H1 (cell line): ENCODE results near the gene SPEM3. TPM values are rescaled to one million over a fixed set of nuclear protein-coding genes. Genes with fewer than 3 reads are reported as not detected.
A peak's percentile ranks its signal among the peaks of the same experiment; 100 is the strongest.

Source experiments
- CTCF ChIA-PET: fragments of 300-600 bp; sonication (Branson Sonifier 250); formaldehyde crosslinking; loops from one replicate; lab custom pipeline; 2021; ENCODE audit not compliant: partially characterized antibody; lab: Charles Lee
- POLR2A ChIA-PET: fragments of 300-600 bp; sonication (Branson Sonifier 250); formaldehyde crosslinking; loops from one replicate; lab custom pipeline; 2021; ENCODE audit warnings: inconsistent platforms; ENCODE audit not compliant: partially characterized antibody; lab: Charles Lee
- DNase-seq, 2 experiments: peaks; one replicate each; pipeline versions ENCODE4 v3.0.0 to v3.0.0-alpha.2; 2010 to 2022; ENCODE audit warnings: low spot score in 2 of 2, low read depth in 1 of 2, mixed read lengths in 1 of 2
- FAIRE-seq: peaks from 2 replicates; lab custom pipeline; 2011; peaks lifted over from hg19 to GRCh38; lab: Jason Lieb, UNC
- H2AFZ ChIP-seq: 2 replicates; pipeline ENCODE4 v1.8.1; 2012; ENCODE audit warnings: low read length, inconsistent platforms
- H2AK5ac ChIP-seq: 2 replicates; pipeline ENCODE4 v1.6.1; 2013; ENCODE audit warnings: low read depth, low read length
- H2BK120ac ChIP-seq: replicated peaks from 2 replicates; pipeline ENCODE3; 2013; ENCODE audit warnings: low read depth, low read length, inconsistent platforms
- H2BK12ac ChIP-seq: 2 replicates; pipeline ENCODE4 v1.6.1; 2013; ENCODE audit warnings: low read depth, low read length
- H2BK15ac ChIP-seq: 2 replicates; pipeline ENCODE4 v1.6.1; 2013; ENCODE audit warnings: low read length
- H2BK20ac ChIP-seq: 2 replicates; pipeline ENCODE4 v1.6.1; 2013; ENCODE audit warnings: low read length
- H2BK5ac ChIP-seq: 2 replicates; pipeline ENCODE4 v1.6.1; 2013; ENCODE audit warnings: low read depth, low read length
- H3K14ac ChIP-seq: 2 replicates; pipeline ENCODE4 v1.6.1; 2013; ENCODE audit warnings: inconsistent platforms; ENCODE audit not compliant: insufficient read length
- H3K18ac ChIP-seq: 2 replicates; pipeline ENCODE4 v1.6.1; 2013; ENCODE audit warnings: low read length; ENCODE audit errors: extremely low read depth
- H3K23ac ChIP-seq: 2 replicates; pipeline ENCODE4 v1.6.1; 2013; ENCODE audit warnings: inconsistent platforms; ENCODE audit not compliant: insufficient read length
- H3K23me2 ChIP-seq: 2 replicates; pipeline ENCODE4 v1.6.1; 2013; ENCODE audit warnings: low read depth, low read length
- H3K27ac ChIP-seq: 2 replicates; pipeline ENCODE4 v1.6.1; 2011; ENCODE audit warnings: low read depth, low read length, inconsistent platforms
- H3K27me3 ChIP-seq, 4 experiments: replicated peaks in 1 of 4; 1 replicate in 1 of 4; 2 replicates in 3 of 4; pipeline versions ENCODE4 v1.6.1 to v1.8.1; 2011 to 2013; ENCODE audit warnings: low read length in 3 of 4, mild to moderate bottlenecking in 3 of 4, inconsistent platforms in 2 of 4, mixed read lengths in 2 of 4, moderate library complexity in 1 of 4; ENCODE audit not compliant: control insufficient read depth in 3 of 4, insufficient read depth in 3 of 4; ENCODE audit errors: extremely low read depth in 1 of 4
- H3K36me3 ChIP-seq, 4 experiments: 2 replicates each; pipeline versions ENCODE4 v1.6.1 to v1.8.1; 2011 to 2013; ENCODE audit warnings: mild to moderate bottlenecking in 4 of 4, low read length in 3 of 4, moderate library complexity in 2 of 4, control low read depth in 1 of 4, inconsistent platforms in 1 of 4; ENCODE audit not compliant: insufficient read depth in 4 of 4, control insufficient read depth in 2 of 4
- H3K4ac ChIP-seq: replicated peaks from 2 replicates; pipeline ENCODE3; 2013; ENCODE audit warnings: low read length, low read depth, mixed read lengths, inconsistent platforms; ENCODE audit not compliant: insufficient read length
- H3K4me1 ChIP-seq, 4 experiments: replicated peaks in 1 of 4; 1 replicate in 1 of 4; 2 replicates in 3 of 4; pipeline versions ENCODE4 v1.6.1 to v1.8.1; 2011 to 2013; ENCODE audit warnings: low read length in 3 of 4, inconsistent platforms in 2 of 4, mixed read lengths in 1 of 4; ENCODE audit not compliant: insufficient read depth in 4 of 4, control insufficient read depth in 3 of 4
- H3K4me2 ChIP-seq, 2 experiments: 2 replicates each; pipeline versions ENCODE4 v1.6.1 to v1.8.1; 2011 to 2013; ENCODE audit warnings: low read depth in 2 of 2, low read length in 2 of 2, control low read depth in 1 of 2, inconsistent platforms in 1 of 2, mild to moderate bottlenecking in 1 of 2; ENCODE audit not compliant: insufficient read depth in 1 of 2
- H3K4me3 ChIP-seq, 4 experiments: fragments of 200-600, 300-600 bp in 1 of 4; sonication (generic), shearing (Covaris generic), sonication (Bioruptor Twin) in 1 of 4; 2 replicates each; pipeline versions ENCODE4 v1.5.1 to v1.8.1; 2011 to 2016; ENCODE audit warnings: low read length in 4 of 4, low read depth in 3 of 4, control low read depth in 2 of 4, inconsistent platforms in 2 of 4, mild to moderate bottlenecking in 2 of 4, mixed read lengths in 1 of 4, moderate library complexity in 1 of 4; ENCODE audit not compliant: insufficient read depth in 2 of 4; ENCODE audit errors: extremely low read depth in 1 of 4
- H3K56ac ChIP-seq: replicated peaks from 2 replicates; pipeline ENCODE3; 2013; ENCODE audit warnings: low read depth, mild to moderate bottlenecking, mixed read lengths, low read length, inconsistent platforms; ENCODE audit not compliant: insufficient read length
- H3K79me1 ChIP-seq: 2 replicates; pipeline ENCODE4 v1.6.1; 2013; ENCODE audit warnings: low read depth, low read length, control low read depth
- H3K79me2 ChIP-seq, 2 experiments: 2 replicates each; pipeline versions ENCODE4 v1.6.1 to v1.8.1; 2012 to 2013; ENCODE audit warnings: low read length in 2 of 2, mild to moderate bottlenecking in 2 of 2, inconsistent platforms in 1 of 2; ENCODE audit not compliant: insufficient read depth in 2 of 2, control insufficient read depth in 1 of 2
- H3K9ac ChIP-seq, 4 experiments: replicated peaks in 1 of 4; 1 replicate in 1 of 4; 2 replicates in 3 of 4; pipeline versions ENCODE4 v1.6.1 to v1.8.1; 2011 to 2013; ENCODE audit warnings: low read depth in 3 of 4, low read length in 3 of 4, control low read depth in 2 of 4, mild to moderate bottlenecking in 2 of 4, moderate library complexity in 2 of 4, inconsistent platforms in 1 of 4; ENCODE audit errors: extremely low read depth in 1 of 4
- H3K9me3 ChIP-seq, 2 experiments: 2 replicates each; pipeline versions ENCODE4 v1.6.1 to v1.8.1; 2012 to 2013; ENCODE audit warnings: mild to moderate bottlenecking in 2 of 2, moderate library complexity in 2 of 2, control low read depth in 1 of 2, inconsistent platforms in 1 of 2, low read depth in 1 of 2, low read length in 1 of 2, mixed read lengths in 1 of 2; ENCODE audit not compliant: insufficient read depth in 2 of 2
- H4K20me1 ChIP-seq, 2 experiments: replicated peaks in 1 of 2; 2 replicates each; pipeline versions ENCODE3 to v1.8.1; 2011 to 2013; ENCODE audit warnings: inconsistent platforms in 2 of 2, low read length in 2 of 2, mild to moderate bottlenecking in 1 of 2; ENCODE audit not compliant: insufficient read depth in 2 of 2, control insufficient read depth in 1 of 2
- H4K5ac ChIP-seq: 2 replicates; pipeline ENCODE4 v1.6.1; 2013; ENCODE audit warnings: low read length, low read depth, mixed read lengths, inconsistent platforms; ENCODE audit not compliant: insufficient read length
- H4K8ac ChIP-seq: 2 replicates; pipeline ENCODE4 v1.8.0; 2013; ENCODE audit warnings: mild to moderate bottlenecking, moderate library complexity, low read length, inconsistent platforms; ENCODE audit not compliant: insufficient read depth; ENCODE audit errors: extremely low read depth
- H4K91ac ChIP-seq: replicated peaks from 2 replicates; pipeline ENCODE3; 2013; ENCODE audit warnings: low read length, mixed read lengths, inconsistent platforms; ENCODE audit not compliant: insufficient read length
- BACH1 ChIP-seq: IDR thresholded peaks from 2 replicates; pipeline ENCODE4 v1.6.1; 2012; ENCODE audit warnings: low read length, improper control_type of control experiment
- CBX5 ChIP-seq: fragments of 300-800, 300-1000 bp; sonication (generic); IDR thresholded peaks from 2 replicates; pipeline ENCODE4 v1.7.1; 2016; ENCODE audit warnings: antibody characterized with exemption, low read length, low read depth
- EP300 ChIP-seq, 2 experiments: IDR thresholded peaks; 1 replicate in 1 of 2; 2 replicates in 1 of 2; pipeline ENCODE4 v1.6.1; 2011 to 2012; ENCODE audit warnings: low read depth in 2 of 2, low read length in 2 of 2, mild to moderate bottlenecking in 2 of 2, borderline replicate concordance in 1 of 2, inconsistent platforms in 1 of 2, moderate library complexity in 1 of 2
- FOSL1 ChIP-seq: IDR thresholded peaks from 2 replicates; pipeline ENCODE4 v1.6.1; 2011; ENCODE audit warnings: mild to moderate bottlenecking, low read depth, low read length, moderate library complexity; ENCODE audit not compliant: insufficient read depth
- NANOG ChIP-seq: IDR thresholded peaks from 2 replicates; pipeline ENCODE4 v1.6.1; 2011; ENCODE audit warnings: low read length, low read depth, mild to moderate bottlenecking, inconsistent platforms; ENCODE audit not compliant: insufficient read depth, poor library complexity, severe bottlenecking
- RBBP5 ChIP-seq: IDR thresholded peaks from 2 replicates; pipeline ENCODE4 v1.7.1; 2012; ENCODE audit warnings: low read depth, mild to moderate bottlenecking, inconsistent platforms, low read length, moderate library complexity, borderline replicate concordance
- RNF2 ChIP-seq: fragments of 200-900, 300-1000 bp; sonication (generic); IDR thresholded peaks from 2 replicates; pipeline ENCODE4 v1.7.1; 2016; ENCODE audit warnings: borderline replicate concordance, low read depth, mild to moderate bottlenecking, antibody characterized with exemption, low read length; ENCODE audit not compliant: poor library complexity, severe bottlenecking; ENCODE audit errors: missing control alignments
- SAP30 ChIP-seq: fragments of 300-600 bp; sonication (generic); IDR thresholded peaks from 2 replicates; pipeline ENCODE4 v1.7.1; 2012; ENCODE audit warnings: low read length, moderate library complexity, mild to moderate bottlenecking, inconsistent platforms; ENCODE audit not compliant: insufficient read depth, insufficient replicate concordance
- ZNF274 ChIP-seq: IDR thresholded peaks from 2 replicates; pipeline ENCODE4 v1.7.0; 2012; ENCODE audit warnings: low read length, borderline replicate concordance; ENCODE audit errors: extremely low read depth
- WGBS, 2 experiments: shearing (Covaris generic) in 1 of 2; methylation state at CpG; one replicate each; pipeline versions ENCODE4 v1.1.6 to v1.1.7; 2013 to 2015; ENCODE audit warnings: low lambda C conversion rate in 2 of 2, mixed read lengths in 2 of 2, inconsistent platforms in 1 of 2, low coverage in 1 of 2, missing lambda C conversion rate in 1 of 2; ENCODE audit not compliant: insufficient replicate concordance in 2 of 2, insufficient coverage in 1 of 2, insufficient read length in 1 of 2; ENCODE audit errors: extremely low coverage in 1 of 2, missing lambda C conversion rate in 1 of 2; 5-methylcytosine and 5-hydroxymethylcytosine counted together
- polyA plus RNA-seq, 7 experiments: library from polyadenylated mRNA; depleted of rRNA in 3 of 7; stranded (reverse) in 5 of 7; unstranded in 2 of 7; fragments of >200 nt in 5 of 7; fragments of 200-250 nt in 2 of 7; gene quantifications; 1 replicate in 5 of 7; 2 replicates in 1 of 7; 4 replicates in 1 of 7; pipeline versions ENCODE4 v1.2.1 to v1.2.3, GENCODE V29; 2011 to 2013; ENCODE audit warnings: missing spikeins in 2 of 7, mixed read lengths in 2 of 7
- total RNA-seq: library from RNA; stranded (reverse); fragmentation: NEBNext Ultra II Directional; extraction: Animal tissue kit (Norgen Biotek cat#: 25700); gene quantifications from 2 replicates; pipeline ENCODE4 v1.2.1, GENCODE V29; 2021

Gene SPEM3
- total and polyA plus RNA-seq, 2 of the 8 experiments (the other 6 are each of a cell fraction or from before 2014, with no cell fraction given): 0.02 TPM; not detected in 1

DNA sequence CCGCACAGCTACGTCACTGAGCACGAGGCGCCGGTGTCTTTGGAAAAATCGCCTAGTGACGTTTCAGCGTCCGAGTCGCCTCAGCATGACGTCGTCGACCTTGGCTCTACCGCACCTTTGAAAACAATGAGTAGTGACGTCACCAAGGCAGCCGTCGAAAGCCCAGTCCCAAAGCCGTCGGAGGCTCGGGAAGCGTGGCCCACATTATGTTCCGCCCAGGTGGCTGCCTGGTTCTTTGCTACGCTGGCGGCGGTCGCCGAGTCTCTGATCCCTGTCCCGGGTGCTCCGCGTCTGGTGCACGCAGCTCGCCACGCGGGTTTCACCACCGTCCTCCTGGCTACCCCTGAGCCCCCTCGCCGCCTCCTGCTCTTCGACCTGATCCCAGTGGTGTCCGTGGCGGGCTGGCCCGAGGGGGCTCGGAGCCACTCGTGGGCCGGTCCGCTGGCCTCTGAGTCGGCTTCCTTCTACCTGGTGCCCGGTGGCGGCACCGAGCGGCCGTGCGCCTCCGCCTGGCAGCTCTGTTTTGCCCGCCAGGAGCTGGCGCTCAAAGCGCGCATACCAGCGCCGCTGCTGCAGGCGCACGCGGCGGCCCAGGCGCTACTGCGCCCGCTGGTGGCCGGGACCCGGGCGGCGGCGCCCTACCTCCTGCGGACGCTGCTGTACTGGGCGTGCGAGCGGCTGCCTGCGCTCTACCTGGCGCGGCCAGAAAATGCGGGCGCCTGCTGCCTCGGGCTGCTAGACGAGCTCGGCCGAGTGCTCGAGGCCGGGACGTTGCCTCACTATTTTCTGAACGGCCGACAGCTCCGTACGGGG is 8.1 kb downstream of the SPEM3 start:
- Histone ChIP-seq H3K4me2 (peak overlapping the region; percentile 91), H3K9ac (peak overlapping the region in 3 of 4 experiments; percentile 1 to 46 (median 6); a peak in 5 of 7 replicates)
- TF ChIP-seq SAP30 (peak; percentile 13), CBX5 (no peak), EP300 (IDR thresholded peaks at IDR 0.05; ENCODE audit: borderline replicate concordance in 1 of 2, low read depth in 2 of 2, low read length in 2 of 2) (peak; percentile 15 to 71; a peak in 2 of 3 replicates), NANOG (no peak), FOSL1 (no peak), RBBP5 (peak; percentile 62; the same call in 1 of the 2 replicates), BACH1 (no peak), ZNF274 (no peak), RNF2 (peak; percentile 47)

More for the DNA sequence above, 8.1 kb downstream of the SPEM3 start:
- Histone ChIP-seq H4K91ac (peak overlapping the region; percentile 79), H2BK15ac (peak overlapping the region; percentile 95; the same call in 1 of the 2 replicates), H4K5ac (peak overlapping the region; percentile 52), H3K27ac (peak overlapping the region; percentile 59), H3K4me3 (peak overlapping the region; percentile 50 to 83 (median 67)), H2AK5ac (no peak overlapping the region; the same call in 1 of the 2 replicates), H3K79me2 (no peaks in the 10 kb centered on the region), H3K4ac (no peak overlapping the region), H3K23me2 (peaks cover 31% of the 10 kb centered on the region), H3K27me3 (peaks cover 2 to 19% (median 12%) of the 10 kb centered on the region in 4 experiments; a peak in 6 of 7 replicates), H3K9me3 (no peaks in the 10 kb centered on the region), H2BK5ac (peak overlapping the region; percentile 63), H2BK12ac (peak overlapping the region; percentile 94), H3K56ac (peak overlapping the region; percentile 48), H2BK20ac (no peak overlapping the region), H3K79me1 (no peaks in the 10 kb centered on the region), H3K18ac (peak overlapping the region; percentile 40; the same call in 1 of the 2 replicates), H3K4me1 (peaks cover 0 to 28% (median 15%) of the 10 kb centered on the region in 4 experiments; a peak in 6 of 7 replicates), H3K14ac (no peak overlapping the region), H4K8ac (peak overlapping the region; percentile 97), H2AFZ (0 out of 2 replicates have a peak overlapping the region, but pooled peaks have one; percentile 43), H3K23ac (no peak overlapping the region), H3K36me3 (no peaks in the 10 kb centered on the region), H4K20me1 (no peaks in the 10 kb centered on the region), H2BK120ac (peak overlapping the region; percentile 91)
- DNase-seq: peak in 1 of 2 experiments; percentile 87
- 3% methylated on average over 83 of the region's 92 CpGs; no CpG with 5 or more reads in 1 of the 2 experiments for WGBS, 2 experiments
- CTCF ChIA-PET: interaction anchor here (0.6 to 5.1 kb wide), 40 partner anchors 10 to 311 kb away, joined by 3 to 56 read pairs (median 5); partner anchors contain the start of genes KCTD11, SPEM2, TMEM256 and TMEM95
- FAIRE-seq: peak; percentile 69
- POLR2A ChIA-PET: interaction anchor here (0.6 to 15.5 kb wide), 28 partner anchors 8 to 322 kb away, joined by 3 to 339 read pairs (median 4); partner anchors contain the start of genes ACAP1, ASGR2, CHRNB1 and CLDN7
